Activated CD4-positive, alpha-beta memory T cell treated with anti-CD3 and anti-CD28 coated beads for 36 hours (primary cell): Measurements from ENCODE around the gene IL6R. TPM values are rescaled to one million over a fixed set of nuclear protein-coding genes. Genes with fewer than 3 reads are reported as not detected.
"Not testable (repeated sequence)": the region's sequence is repeated elsewhere in the genome, so short reads cannot be mapped to it uniquely, and the experiment has no call there.

Experiments used
- CTCF ChIA-PET: fragments of 350-600 bp; sonication (Branson Sonifier 250); formaldehyde crosslinking; loops from one replicate; lab custom pipeline; 2021; ENCODE audit warnings: antibody characterized with exemption, inconsistent platforms; lab: Charles Lee
- POLR2A ChIA-PET: fragments of 350-600 bp; sonication (Branson Sonifier 250); formaldehyde crosslinking; loops from one replicate; lab custom pipeline; 2021; ENCODE audit warnings: antibody characterized with exemption; lab: Charles Lee
- DNase-seq: peaks from one replicate; pipeline ENCODE4 v3.0.0-alpha.2; 2020
- H3K27ac Mint-ChIP-seq: one replicate; pipeline ENCODE4 v1.8.0; 2021; ENCODE audit warnings: mixed read lengths
- H3K27me3 Mint-ChIP-seq: one replicate; pipeline ENCODE4 v1.8.0; 2021; ENCODE audit warnings: mixed read lengths
- H3K36me3 Mint-ChIP-seq: one replicate; pipeline ENCODE4 v1.8.0; 2021; ENCODE audit warnings: mixed read lengths
- H3K4me1 Mint-ChIP-seq: one replicate; pipeline ENCODE4 v1.8.0; 2021; ENCODE audit warnings: low read depth, mixed read lengths
- H3K4me3 Mint-ChIP-seq: one replicate; pipeline ENCODE4 v1.8.0; 2021; ENCODE audit warnings: mild to moderate bottlenecking, mixed read lengths
- H3K9me3 Mint-ChIP-seq: one replicate; pipeline ENCODE4 v1.8.0; 2021; ENCODE audit warnings: mixed read lengths
- intact Hi-C: fragments of 100-400 bp; cut with micrococcal nuclease; formaldehyde crosslinking; loops from one replicate; pipeline ENCODE4 v1.15.1; 2023
- total RNA-seq, 2 experiments: library from RNA; stranded (reverse); gene quantifications; one replicate each; pipeline ENCODE4 v1.2.3, GENCODE V29; 2021

The IL6R gene
- total RNA-seq, 2 experiments from 2014 or later = 30.2 to 30.5 TPM

GRCh38 chr1:154418062-154418921, 13.1 kb downstream of the IL6R start:
- H3K9me3 Mint-ChIP-seq = no peaks in the 10 kb centered on the region
- intact Hi-C loops = loop anchor here (1.0 to 2.0 kb wide), 2 partner anchors 13 to 21 kb away; no protein-coding TSS in a partner anchor
- DNase-seq = peak; percentile 72
- POLR2A ChIA-PET = interaction anchor here (0.9 to 1.6 kb wide), 3 partner anchors 10 to 46 kb away, joined by 3 to 5 read pairs (median 4); no protein-coding TSS in a partner anchor
- no peaks in the 10 kb centered on the region for H3K27me3 Mint-ChIP-seq
- H3K36me3 Mint-ChIP-seq = no peaks in the 10 kb centered on the region
- peak overlapping the region; percentile 54 for H3K4me3 Mint-ChIP-seq
- H3K27ac Mint-ChIP-seq = peak overlapping the region; percentile 89
- CTCF ChIA-PET = interaction anchor here (0.8 to 2.5 kb wide), 6 partner anchors 11 to 138 kb away, joined by 3 to 14 read pairs (median 4); no protein-coding TSS in a partner anchor
- peaks cover 85% of the 10 kb centered on the region for H3K4me1 Mint-ChIP-seq

- no peaks in the 10 kb centered on the region for H3K27me3 Mint-ChIP-seq
- peak overlapping the region; percentile 89 for H3K27ac Mint-ChIP-seq
- POLR2A ChIA-PET = interaction anchor here (0.6 to 1.6 kb wide), 8 partner anchors 11 to 1762 kb away, joined by 3 to 6 read pairs (median 4); no protein-coding TSS in a partner anchor
- peaks cover 87% of the 10 kb centered on the region for H3K4me1 Mint-ChIP-seq
- DNase-seq = no peak
- no peaks in the 10 kb centered on the region for H3K9me3 Mint-ChIP-seq
- intact Hi-C loops = loop anchor here (1.0 to 2.0 kb wide), 2 partner anchors 12 to 20 kb away; no protein-coding TSS in a partner anchor
- H3K36me3 Mint-ChIP-seq = no peaks in the 10 kb centered on the region
- peak overlapping the region; percentile 54 for H3K4me3 Mint-ChIP-seq
- CTCF ChIA-PET = interaction anchor here (1.0 to 2.5 kb wide), 7 partner anchors 12 to 75 kb away, joined by 3 to 14 read pairs (median 6); partner anchors contain the start of gene IL6R
Observed at GRCh38 chr1:154418923-154419619, 13.9 kb downstream of the IL6R start.

- H3K27ac Mint-ChIP-seq = peak overlapping the region; percentile 89
- no peaks in the 10 kb centered on the region for H3K27me3 Mint-ChIP-seq
- DNase-seq = peak; percentile 88
- no peaks in the 10 kb centered on the region for H3K36me3 Mint-ChIP-seq
- intact Hi-C loops = loop anchor here (1.0 to 2.0 kb wide), 2 partner anchors 13 to 19 kb away; no protein-coding TSS in a partner anchor
- peaks cover 87% of the 10 kb centered on the region for H3K4me1 Mint-ChIP-seq
- no peaks in the 10 kb centered on the region for H3K9me3 Mint-ChIP-seq
- H3K4me3 Mint-ChIP-seq = peak overlapping the region; percentile 54
- CTCF ChIA-PET = interaction anchor here (0.6 to 2.5 kb wide), 9 partner anchors 13 to 98 kb away, joined by 3 to 14 read pairs (median 4); partner anchors contain the start of gene IL6R
- POLR2A ChIA-PET = interaction anchor here (0.7 to 2.3 kb wide), 9 partner anchors 12 to 256 kb away, joined by 3 to 15 read pairs (median 3); no protein-coding TSS in a partner anchor
Observed at GRCh38 chr1:154419620-154420571, 14.8 kb downstream of the IL6R start.

- no peaks in the 10 kb centered on the region for H3K9me3 Mint-ChIP-seq
- ChIA-PET POLR2A (interaction anchor here (2.3 kb wide), 1 partner anchor 13 kb away, joined by 15 read pairs; no protein-coding TSS in a partner anchor), CTCF (interaction anchor here (0.6 kb wide), 1 partner anchor 97 kb away, joined by 3 read pairs; no protein-coding TSS in a partner anchor)
- no peak overlapping the region for H3K4me3 Mint-ChIP-seq
- no peaks in the 10 kb centered on the region for H3K36me3 Mint-ChIP-seq
- intact Hi-C loops = loop anchor here (1.0 kb wide), 1 partner anchor 14 kb away; no protein-coding TSS in a partner anchor
- H3K27me3 Mint-ChIP-seq = no peaks in the 10 kb centered on the region
- peaks cover 92% of the 10 kb centered on the region for H3K4me1 Mint-ChIP-seq
- no peak for DNase-seq
- peak overlapping the region; percentile 64 for H3K27ac Mint-ChIP-seq
Observed at GRCh38 chr1:154420961-154421924, 16.1 kb downstream of the IL6R start.

GRCh38 chr1:154422049-154422448, 16.9 kb downstream of the IL6R start:
- H3K4me3 Mint-ChIP-seq, DNase-seq, intact Hi-C loops, POLR2A ChIA-PET, CTCF ChIA-PET, H3K36me3 Mint-ChIP-seq, H3K27me3 Mint-ChIP-seq, H3K9me3 Mint-ChIP-seq: not testable (repeated sequence)
- peak overlapping the region; percentile 16 for H3K27ac Mint-ChIP-seq
- H3K4me1 Mint-ChIP-seq = peaks cover 87% of the 10 kb centered on the region

GRCh38 chr1:154422521-154422920, 17.4 kb downstream of the IL6R start:
- CTCF ChIA-PET = interaction anchor here (2.0 kb wide), 1 partner anchor 57 kb away, joined by 8 read pairs; no protein-coding TSS in a partner anchor
- intact Hi-C loops = no loop called here
- peaks cover 88% of the 10 kb centered on the region for H3K4me1 Mint-ChIP-seq
- no peak for DNase-seq
- no peak overlapping the region for H3K4me3 Mint-ChIP-seq
- peak overlapping the region; percentile 31 for H3K27ac Mint-ChIP-seq
- no peaks in the 10 kb centered on the region for H3K9me3 Mint-ChIP-seq
- no peaks in the 10 kb centered on the region for H3K36me3 Mint-ChIP-seq
- no peaks in the 10 kb centered on the region for H3K27me3 Mint-ChIP-seq
- POLR2A ChIA-PET = no interaction called here

GRCh38 chr1:154423304-154423987, 18.3 kb downstream of the IL6R start:
- intact Hi-C loops = loop anchor here (1.0 kb wide), 1 partner anchor 16 kb away; no protein-coding TSS in a partner anchor
- POLR2A ChIA-PET = no interaction called here
- H3K4me1 Mint-ChIP-seq = peaks cover 86% of the 10 kb centered on the region

GRCh38 chr1:154423988-154424326, 18.8 kb downstream of the IL6R start:
- ChIA-PET POLR2A (no interaction called here), CTCF (interaction anchor here (1.1 to 2.0 kb wide), 4 partner anchors 10 to 97 kb away, joined by 3 to 8 read pairs (median 4); no protein-coding TSS in a partner anchor)
- H3K27ac Mint-ChIP-seq = peak overlapping the region; percentile 24
- H3K36me3 Mint-ChIP-seq = peaks cover 2% of the 10 kb centered on the region
- no peaks in the 10 kb centered on the region for H3K27me3 Mint-ChIP-seq
- no peak for DNase-seq
- no peaks in the 10 kb centered on the region for H3K9me3 Mint-ChIP-seq
- peaks cover 85% of the 10 kb centered on the region for H3K4me1 Mint-ChIP-seq
- no peak overlapping the region for H3K4me3 Mint-ChIP-seq
- intact Hi-C loops = loop anchor here (1.0 kb wide), 1 partner anchor 15 kb away; no protein-coding TSS in a partner anchor

More at GRCh38 chr1:154423304-154423987, 18.3 kb downstream of the IL6R start:
- no peaks in the 10 kb centered on the region for H3K9me3 Mint-ChIP-seq
- CTCF ChIA-PET = interaction anchor here (1.1 to 2.0 kb wide), 4 partner anchors 9 to 97 kb away, joined by 3 to 8 read pairs (median 4); no protein-coding TSS in a partner anchor
- H3K27ac Mint-ChIP-seq = peak overlapping the region; percentile 24
- no peak overlapping the region for H3K4me3 Mint-ChIP-seq
- H3K36me3 Mint-ChIP-seq = peaks cover under 1% of the 10 kb centered on the region
- H3K27me3 Mint-ChIP-seq = no peaks in the 10 kb centered on the region
- peak; percentile 79 for DNase-seq

- DNase-seq = no peak
- POLR2A ChIA-PET = no interaction called here
- H3K36me3 Mint-ChIP-seq = peaks cover 6% of the 10 kb centered on the region
- no peaks in the 10 kb centered on the region for H3K9me3 Mint-ChIP-seq
- H3K4me1 Mint-ChIP-seq = peaks cover 83% of the 10 kb centered on the region
- H3K27me3 Mint-ChIP-seq = no peaks in the 10 kb centered on the region
- H3K27ac Mint-ChIP-seq = no peak overlapping the region
- H3K4me3 Mint-ChIP-seq = no peak overlapping the region
- CTCF ChIA-PET = interaction anchor here (0.7 to 1.2 kb wide), 2 partner anchors 54 to 112 kb away, joined by 3 to 4 read pairs; no protein-coding TSS in a partner anchor
- intact Hi-C loops = no loop called here
Observed at GRCh38 chr1:154425172-154425571, 20.0 kb downstream of the IL6R start.
